ENCODE results near the gene MSANTD2.

MSANTD2 gene

GRCh38 chr11:124800226-124800929 lies at the start of gene MSANTD2:
Gene MSANTD2, minus strand, starts transcription at chr11:124800406. Its CDS starts 26 bp downstream, at chr11:124800380.
- DNase-seq (ENCODE audit: low spot score) = peak; percentile 89

GRCh38 chr11:124846070-124846673 lies 46.0 kb upstream of the MSANTD2 start:
- no peak for DNase-seq (ENCODE audit: low spot score)

- no peak for DNase-seq (ENCODE audit: low spot score)
Observed at GRCh38 chr11:124844664-124845079, 44.5 kb upstream of the MSANTD2 start.

- DNase-seq (ENCODE audit: low spot score) = no peak
Observed at GRCh38 chr11:124843616-124843910, 43.4 kb upstream of the MSANTD2 start.

GRCh38 chr11:124842305-124842704 lies 42.1 kb upstream of the MSANTD2 start:
- no peak for DNase-seq (ENCODE audit: low spot score)

- no peak for DNase-seq (ENCODE audit: low spot score)
Observed at GRCh38 chr11:124841840-124842239, 41.6 kb upstream of the MSANTD2 start.

GRCh38 chr11:124841201-124841600 lies 41.0 kb upstream of the MSANTD2 start:
- DNase-seq (ENCODE audit: low spot score) = no peak

- DNase-seq (ENCODE audit: low spot score) = no peak
Observed at GRCh38 chr11:124840666-124841065, 40.5 kb upstream of the MSANTD2 start.

GRCh38 chr11:124839972-124840621 lies 39.9 kb upstream of the MSANTD2 start:
- no peak for DNase-seq (ENCODE audit: low spot score)

GRCh38 chr11:124839128-124839971 lies 39.1 kb upstream of the MSANTD2 start:
- DNase-seq (ENCODE audit: low spot score) = no peak

- no peak for DNase-seq (ENCODE audit: low spot score)
Observed at GRCh38 chr11:124838805-124839127, 38.6 kb upstream of the MSANTD2 start.

- peak; percentile 71 for DNase-seq (ENCODE audit: low spot score)
Observed at GRCh38 chr11:124837491-124837856, 37.3 kb upstream of the MSANTD2 start.

GRCh38 chr11:124835918-124836317 lies 35.7 kb upstream of the MSANTD2 start:
- DNase-seq (ENCODE audit: low spot score) = no peak

- no peak for DNase-seq (ENCODE audit: low spot score)
Observed at GRCh38 chr11:124834526-124835180, 34.4 kb upstream of the MSANTD2 start.

- DNase-seq (ENCODE audit: low spot score) = no peak
Observed at GRCh38 chr11:124832571-124832970, 32.4 kb upstream of the MSANTD2 start.

GRCh38 chr11:124831897-124832296 lies 31.7 kb upstream of the MSANTD2 start:
- no peak for DNase-seq (ENCODE audit: low spot score)

- no peak for DNase-seq (ENCODE audit: low spot score)
Observed at GRCh38 chr11:124830749-124831148, 30.5 kb upstream of the MSANTD2 start.

GRCh38 chr11:124829986-124830385 lies 29.8 kb upstream of the MSANTD2 start:
- DNase-seq (ENCODE audit: low spot score) = no peak

- no peak for DNase-seq (ENCODE audit: low spot score)
Observed at GRCh38 chr11:124825876-124826275, 25.7 kb upstream of the MSANTD2 start.

- no peak for DNase-seq (ENCODE audit: low spot score)
Observed at GRCh38 chr11:124823512-124824376, 23.5 kb upstream of the MSANTD2 start.
